Chondrocyte (in vitro differentiated cells): ENCODE measurements around the gene C11orf68. TPM values are rescaled to one million over a fixed set of nuclear protein-coding genes. Genes with fewer than 3 reads are reported as not detected.
"Not testable (repeated sequence)": the region's sequence is repeated elsewhere in the genome, so short reads cannot be mapped to it uniquely, and the experiment has no call there.

Experiments
- DNase-seq: peaks from one replicate; pipeline ENCODE4 v3.0.0; 2021; ENCODE audit warnings: mixed read lengths, low spot score
- H3K27ac Mint-ChIP-seq: one replicate; pipeline ENCODE4 v1.8.0; 2021; ENCODE audit warnings: mild to moderate bottlenecking, moderate library complexity, mixed read lengths; ENCODE audit not compliant: unreplicated experiment
- H3K27me3 Mint-ChIP-seq: 2 replicates; pipeline ENCODE4 v1.8.0; 2021; ENCODE audit warnings: low read depth, mixed read lengths
- H3K36me3 Mint-ChIP-seq: 2 replicates; pipeline ENCODE4 v1.8.0; 2021; ENCODE audit warnings: low read depth, mixed read lengths
- H3K4me1 Mint-ChIP-seq: 2 replicates; pipeline ENCODE4 v1.8.0; 2021; ENCODE audit warnings: low read depth, mild to moderate bottlenecking, mixed read lengths
- H3K4me3 Mint-ChIP-seq: one replicate; pipeline ENCODE4 v1.8.0; 2021; ENCODE audit warnings: mild to moderate bottlenecking, moderate library complexity, mixed read lengths; ENCODE audit not compliant: unreplicated experiment
- H3K9me3 Mint-ChIP-seq: 2 replicates; pipeline ENCODE4 v1.8.0; 2021; ENCODE audit warnings: low read depth, mixed read lengths
- total RNA-seq: library from RNA; stranded (reverse); gene quantifications from 3 replicates; pipeline ENCODE4 v1.2.1, GENCODE V29; 2021
- TF ChIP-seq, protein P1 (sequence below): fragments of 200-600 bp; sonication (generic); IDR thresholded peaks from 2 replicates; pipeline ENCODE4 v1.5.0; 2021; ENCODE audit warnings: antibody characterized with exemption, mild to moderate bottlenecking, moderate library complexity

Gene C11orf68
- total RNA-seq, 1 donor from 2014 or later: 68.8 TPM

DNA sequence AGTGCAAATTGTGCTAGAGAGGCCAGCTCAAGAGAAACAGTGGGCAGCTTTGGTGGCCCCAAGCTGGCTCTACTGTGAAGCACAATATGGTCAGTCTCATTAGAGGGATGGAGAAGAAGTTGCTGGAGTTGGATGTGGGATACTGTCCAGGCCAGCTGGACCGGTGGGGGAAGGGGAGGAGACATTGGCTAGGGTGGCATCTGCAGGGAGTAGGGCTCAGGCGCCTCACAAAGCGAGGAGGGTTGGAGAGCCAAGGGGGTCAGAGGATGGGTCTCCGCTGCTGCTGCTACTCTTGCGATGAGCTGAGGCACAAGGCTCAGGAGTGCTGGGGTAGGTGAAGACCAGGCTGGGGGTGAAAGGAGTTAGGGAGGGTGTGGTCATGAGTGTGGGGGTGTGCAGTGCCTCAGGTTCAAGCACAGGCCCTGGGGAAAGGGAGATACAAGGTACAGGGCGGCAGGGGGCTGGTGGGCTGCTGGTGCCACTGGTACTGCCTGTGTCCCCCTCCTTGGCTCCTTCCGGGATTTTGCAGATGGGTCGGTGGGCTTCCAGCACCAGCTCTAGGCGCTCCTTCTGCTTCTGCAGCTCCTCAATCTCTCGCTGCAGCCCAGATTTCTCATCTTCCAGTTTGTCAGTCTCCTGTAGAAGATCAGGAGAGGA lies 26.1 kb downstream of the C11orf68 start:
- Mint-ChIP-seq H3K27me3 (no peaks in the 10 kb centered on the region), H3K4me1 (peaks cover 46% of the 10 kb centered on the region), H3K27ac (peak overlapping the region; percentile 72), H3K36me3 (peaks cover 4% of the 10 kb centered on the region), H3K9me3 (no peaks in the 10 kb centered on the region), H3K4me3 (peak overlapping the region; percentile 71)
- TF ChIP-seq, protein P1, sequence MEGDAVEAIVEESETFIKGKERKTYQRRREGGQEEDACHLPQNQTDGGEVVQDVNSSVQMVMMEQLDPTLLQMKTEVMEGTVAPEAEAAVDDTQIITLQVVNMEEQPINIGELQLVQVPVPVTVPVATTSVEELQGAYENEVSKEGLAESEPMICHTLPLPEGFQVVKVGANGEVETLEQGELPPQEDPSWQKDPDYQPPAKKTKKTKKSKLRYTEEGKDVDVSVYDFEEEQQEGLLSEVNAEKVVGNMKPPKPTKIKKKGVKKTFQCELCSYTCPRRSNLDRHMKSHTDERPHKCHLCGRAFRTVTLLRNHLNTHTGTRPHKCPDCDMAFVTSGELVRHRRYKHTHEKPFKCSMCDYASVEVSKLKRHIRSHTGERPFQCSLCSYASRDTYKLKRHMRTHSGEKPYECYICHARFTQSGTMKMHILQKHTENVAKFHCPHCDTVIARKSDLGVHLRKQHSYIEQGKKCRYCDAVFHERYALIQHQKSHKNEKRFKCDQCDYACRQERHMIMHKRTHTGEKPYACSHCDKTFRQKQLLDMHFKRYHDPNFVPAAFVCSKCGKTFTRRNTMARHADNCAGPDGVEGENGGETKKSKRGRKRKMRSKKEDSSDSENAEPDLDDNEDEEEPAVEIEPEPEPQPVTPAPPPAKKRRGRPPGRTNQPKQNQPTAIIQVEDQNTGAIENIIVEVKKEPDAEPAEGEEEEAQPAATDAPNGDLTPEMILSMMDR: no peak
- DNase-seq: no peak

DNA sequence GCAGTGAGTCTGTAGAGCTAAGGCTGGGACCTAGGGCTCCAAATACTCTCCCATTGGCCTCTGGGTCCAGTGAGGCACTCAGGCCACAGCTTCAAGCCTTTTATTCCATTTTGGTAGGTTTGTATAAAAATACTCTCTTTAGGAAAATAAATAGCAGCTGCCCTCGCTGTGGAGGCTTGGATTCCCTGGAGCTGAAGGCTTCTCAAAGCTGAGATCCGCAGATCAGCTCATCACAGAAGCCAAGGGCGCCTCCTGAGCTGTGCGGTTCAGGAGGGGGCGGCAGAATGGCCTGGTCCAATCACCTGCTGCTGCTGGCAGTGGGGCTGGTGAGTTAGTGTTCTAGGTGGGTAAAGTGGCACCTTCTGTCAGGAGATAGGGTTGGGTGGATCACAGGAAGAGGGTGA lies 26.7 kb downstream of the C11orf68 start:
- Mint-ChIP-seq H3K4me3 (peak overlapping the region; percentile 71), H3K27ac (peak overlapping the region; percentile 72), H3K4me1 (peaks cover 47% of the 10 kb centered on the region)
- H3K27me3 Mint-ChIP-seq, DNase-seq, H3K36me3 Mint-ChIP-seq, H3K9me3 Mint-ChIP-seq: not testable (repeated sequence)

DNA sequence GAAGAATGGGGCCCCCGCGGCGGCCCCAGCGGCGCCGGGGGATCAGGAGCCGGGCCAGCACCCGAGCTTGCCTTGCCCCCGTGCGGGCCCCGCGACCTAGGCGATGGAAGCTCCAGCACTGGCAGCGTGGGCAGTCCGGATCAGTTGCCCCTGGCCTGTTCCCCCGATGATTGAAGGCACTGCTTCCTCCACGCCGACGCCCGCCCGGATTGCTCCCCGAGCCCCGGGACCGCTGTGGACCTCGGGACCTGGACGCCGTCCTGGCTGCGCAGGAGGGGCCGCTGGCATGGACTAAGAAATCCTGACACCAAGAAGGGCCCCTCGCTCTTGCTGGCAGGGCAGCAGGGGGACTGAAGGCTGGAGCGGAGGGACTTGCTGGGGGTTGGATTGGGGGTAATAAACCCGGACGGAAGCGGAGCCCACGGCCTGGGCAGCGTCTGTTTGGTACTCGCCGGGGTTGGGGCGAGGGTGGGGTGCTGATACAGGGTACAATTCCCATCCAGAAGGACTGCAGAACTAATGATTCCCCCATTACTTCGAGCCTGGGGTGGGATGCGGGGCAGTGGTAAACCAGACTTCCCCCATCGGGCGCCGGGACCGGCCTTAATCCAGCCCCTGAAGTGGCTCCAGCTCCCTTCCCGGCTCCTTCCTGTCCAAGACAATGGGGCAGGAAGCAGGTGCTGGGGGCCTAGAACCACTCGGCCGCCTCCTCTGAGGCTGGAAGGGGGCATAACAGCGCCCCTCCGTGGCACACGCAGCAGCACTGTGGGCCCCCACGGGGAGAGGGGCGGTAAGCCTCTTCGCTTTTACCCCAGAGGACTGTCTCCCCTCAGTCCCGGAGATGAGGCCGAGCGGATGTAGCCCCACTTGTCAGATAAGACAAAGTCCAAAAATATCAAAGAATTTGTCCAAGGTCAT lies 27.4 kb downstream of the C11orf68 start:
- Mint-ChIP-seq H3K27me3 (no peaks in the 10 kb centered on the region), H3K4me3 (peak overlapping the region; percentile 71), H3K36me3 (peaks cover 9% of the 10 kb centered on the region), H3K27ac (peak overlapping the region; percentile 45), H3K9me3 (no peaks in the 10 kb centered on the region), H3K4me1 (peaks cover 50% of the 10 kb centered on the region)
- TF ChIP-seq, protein P1: peak; percentile 54
- no peak for DNase-seq

DNA sequence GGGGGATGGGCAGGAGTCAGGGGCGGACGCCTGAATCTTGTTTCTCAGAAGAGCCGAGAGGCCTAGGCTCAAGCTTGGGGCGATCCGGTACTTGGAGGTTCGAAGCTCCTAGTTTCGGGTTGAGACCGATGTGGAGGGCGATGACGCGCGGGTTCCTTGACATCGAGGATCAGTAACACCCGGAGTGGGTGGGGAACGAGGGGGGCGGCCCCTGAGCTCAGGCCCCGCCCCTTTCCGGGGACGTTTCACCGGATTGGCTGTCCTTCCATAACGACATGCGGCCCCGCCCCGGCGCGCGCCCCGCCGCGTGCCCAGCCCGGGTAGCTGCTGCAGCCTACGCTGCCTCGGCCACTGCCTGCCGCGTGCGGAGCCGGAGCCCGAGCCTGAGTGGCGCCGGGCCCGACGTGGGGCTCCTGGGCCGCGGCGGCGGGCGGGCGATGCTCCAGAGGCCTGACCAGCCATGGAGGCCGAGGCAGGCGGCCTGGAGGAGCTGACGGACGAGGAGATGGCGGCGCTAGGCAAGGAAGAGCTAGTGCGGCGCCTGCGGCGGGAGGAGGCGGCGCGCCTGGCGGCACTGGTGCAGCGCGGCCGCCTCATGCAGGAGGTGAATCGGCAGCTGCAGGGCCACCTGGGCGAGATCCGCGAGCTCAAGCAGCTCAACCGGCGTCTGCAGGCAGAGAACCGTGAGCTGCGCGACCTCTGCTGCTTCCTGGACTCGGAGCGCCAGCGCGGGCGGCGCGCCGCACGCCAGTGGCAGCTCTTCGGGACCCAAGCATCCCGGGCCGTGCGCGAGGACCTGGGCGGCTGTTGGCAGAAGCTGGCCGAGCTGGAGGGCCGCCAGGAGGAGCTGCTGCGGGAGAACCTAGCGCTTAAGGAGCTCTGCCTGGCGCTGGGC lies 28.3 kb downstream of the C11orf68 start, which contains the start of gene CCDC85B:
TSS of gene CCDC85B (plus strand) at position 350 of the 895 bp plus-strand sequence. CDS start at position 461, 111 bp downstream.
- Mint-ChIP-seq H3K27me3 (no peaks in the 10 kb centered on the region), H3K9me3 (no peaks in the 10 kb centered on the region), H3K4me3 (peak within 1 kb of the TSS; percentile 99), H3K4me1 (peaks cover 52% of the 10 kb centered on the region), H3K36me3 (peaks cover 9% of the 10 kb centered on the region), H3K27ac (peak within 1 kb of the TSS; percentile 99)
- peak; percentile 98 for DNase-seq
- TF ChIP-seq, protein P1: peak; percentile 63

DNA sequence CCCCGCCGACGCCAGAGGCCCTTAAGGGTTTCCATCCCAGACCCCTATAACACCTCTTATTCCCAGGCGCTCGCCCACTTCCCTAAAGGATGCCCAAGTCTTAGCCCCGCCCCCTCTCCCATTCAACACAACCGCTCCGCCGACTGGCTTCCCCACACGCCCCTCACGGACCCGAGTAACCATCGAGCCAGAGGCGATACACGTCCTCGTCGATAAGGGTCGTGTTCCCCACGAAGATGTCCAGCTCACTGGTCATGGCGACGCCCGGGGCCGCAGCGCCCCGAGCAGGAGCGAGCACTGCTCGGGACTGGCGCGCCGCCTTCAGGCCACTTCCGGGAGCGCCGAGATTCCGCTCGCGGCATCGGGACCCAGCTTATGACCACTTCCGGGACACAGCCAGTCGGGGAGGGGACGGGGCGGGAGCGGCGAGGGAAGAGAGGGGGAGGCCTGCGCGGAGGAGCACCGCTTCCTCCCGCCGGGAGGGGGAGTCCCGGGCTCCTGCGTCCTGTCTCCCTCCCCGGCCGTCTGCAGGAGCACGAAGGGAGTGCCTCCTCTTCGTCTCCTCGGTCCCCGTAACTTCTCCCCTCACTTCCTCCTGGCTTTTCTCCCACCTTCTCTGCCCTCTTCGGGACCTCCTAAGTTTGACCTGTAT lies 30.6 kb downstream of the C11orf68 start, which contains the start of gene FIBP:
TSS of gene FIBP (minus strand) at position 309 of the 652 bp plus-strand sequence. CDS start at position 256, 53 bp downstream.
- TF ChIP-seq, protein P1: peak; percentile 84
- Mint-ChIP-seq H3K4me1 (peaks cover 61% of the 10 kb centered on the region), H3K9me3 (no peaks in the 10 kb centered on the region), H3K4me3 (peak within 1 kb of the TSS; percentile 99), H3K27ac (peak within 1 kb of the TSS; percentile 99), H3K27me3 (no peaks in the 10 kb centered on the region), H3K36me3 (peaks cover 19% of the 10 kb centered on the region)
- peak; percentile 97 for DNase-seq
